PC-9 (cell line): ENCODE results near the gene SYNM.

Source experiments
- CTCF ChIP-seq: fragments of 200-600 bp; sonication (generic); conservative IDR thresholded peaks from 2 replicates; pipeline ENCODE4 v1.6.1; 2017; ENCODE audit warnings: mixed run types, antibody characterized with exemption, mild to moderate bottlenecking, moderate library complexity
- EZH2 ChIP-seq: fragments of 200-600 bp; sonication (generic); IDR thresholded peaks from 2 replicates; pipeline ENCODE4 v1.8.0; 2017; ENCODE audit warnings: antibody characterized with exemption, low read depth

- TF ChIP-seq EZH2 = no peak
- TF ChIP-seq CTCF = no peak
Measured at GRCh38 chr15:99124641-99125040, 19.8 kb downstream of the SYNM start.
